HepG2 (cell line): Measurements from ENCODE around the gene PNKD.
"Not testable (repeated sequence)": the region's sequence is repeated elsewhere in the genome, so short reads cannot be mapped to it uniquely, and the experiment has no call there.

Experiments used
- LCORL ChIP-seq, 2 experiments: fragments of 450-650 bp in 1 of 2; sonication (generic) in 1 of 2; formaldehyde crosslinking in 1 of 2; IDR thresholded peaks; 2 replicates each; pipeline versions ENCODE4 v1.5.0 to v1.6.1; 2017 to 2020; ENCODE audit warnings: antibody characterized with exemption in 1 of 2, missing genetic modification reagents in 1 of 2
- TF ChIP-seq, protein P1 (sequence below): IDR thresholded peaks from 2 replicates; pipeline ENCODE4 v1.6.1; 2012; ENCODE audit warnings: low read length, improper control_type of control experiment
- TF ChIP-seq, protein P2 (sequence below): conservative IDR thresholded peaks from 2 replicates; pipeline ENCODE4 v1.6.1; 2018; ENCODE audit warnings: missing genetic modification reagents

DNA sequence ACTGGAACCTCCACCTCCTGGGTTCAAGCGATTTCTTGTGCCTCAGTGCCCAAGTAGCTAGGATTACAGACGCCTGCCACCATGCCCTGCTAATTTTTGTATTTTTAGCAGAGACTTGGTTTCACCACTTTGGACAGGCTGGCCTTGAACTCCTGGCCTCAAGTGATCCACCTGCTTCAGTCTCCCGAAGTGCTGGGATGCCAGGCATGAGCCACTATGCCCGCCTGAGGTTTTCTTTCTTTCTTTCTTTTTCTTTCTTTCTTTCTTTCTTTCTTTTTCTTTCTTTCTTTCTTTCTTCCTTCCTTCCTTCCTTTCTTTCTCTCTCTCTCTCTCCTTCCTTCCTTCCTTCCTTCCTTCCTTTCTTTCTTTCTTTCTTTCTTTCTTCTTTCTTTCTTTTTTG lies 44.4 kb downstream of the PNKD start:
- not testable (repeated sequence) for TF ChIP-seq LCORL (IDR thresholded peaks at IDR 0.05); LCORL (CRISPR knock-in tag; IDR thresholded peaks at IDR 0.05)
- TF ChIP-seq, protein P1, sequence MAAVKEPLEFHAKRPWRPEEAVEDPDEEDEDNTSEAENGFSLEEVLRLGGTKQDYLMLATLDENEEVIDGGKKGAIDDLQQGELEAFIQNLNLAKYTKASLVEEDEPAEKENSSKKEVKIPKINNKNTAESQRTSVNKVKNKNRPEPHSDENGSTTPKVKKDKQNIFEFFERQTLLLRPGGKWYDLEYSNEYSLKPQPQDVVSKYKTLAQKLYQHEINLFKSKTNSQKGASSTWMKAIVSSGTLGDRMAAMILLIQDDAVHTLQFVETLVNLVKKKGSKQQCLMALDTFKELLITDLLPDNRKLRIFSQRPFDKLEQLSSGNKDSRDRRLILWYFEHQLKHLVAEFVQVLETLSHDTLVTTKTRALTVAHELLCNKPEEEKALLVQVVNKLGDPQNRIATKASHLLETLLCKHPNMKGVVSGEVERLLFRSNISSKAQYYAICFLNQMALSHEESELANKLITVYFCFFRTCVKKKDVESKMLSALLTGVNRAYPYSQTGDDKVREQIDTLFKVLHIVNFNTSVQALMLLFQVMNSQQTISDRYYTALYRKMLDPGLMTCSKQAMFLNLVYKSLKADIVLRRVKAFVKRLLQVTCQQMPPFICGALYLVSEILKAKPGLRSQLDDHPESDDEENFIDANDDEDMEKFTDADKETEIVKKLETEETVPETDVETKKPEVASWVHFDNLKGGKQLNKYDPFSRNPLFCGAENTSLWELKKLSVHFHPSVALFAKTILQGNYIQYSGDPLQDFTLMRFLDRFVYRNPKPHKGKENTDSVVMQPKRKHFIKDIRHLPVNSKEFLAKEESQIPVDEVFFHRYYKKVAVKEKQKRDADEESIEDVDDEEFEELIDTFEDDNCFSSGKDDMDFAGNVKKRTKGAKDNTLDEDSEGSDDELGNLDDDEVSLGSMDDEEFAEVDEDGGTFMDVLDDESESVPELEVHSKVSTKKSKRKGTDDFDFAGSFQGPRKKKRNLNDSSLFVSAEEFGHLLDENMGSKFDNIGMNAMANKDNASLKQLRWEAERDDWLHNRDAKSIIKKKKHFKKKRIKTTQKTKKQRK = not testable (repeated sequence)
- TF ChIP-seq, protein P2, sequence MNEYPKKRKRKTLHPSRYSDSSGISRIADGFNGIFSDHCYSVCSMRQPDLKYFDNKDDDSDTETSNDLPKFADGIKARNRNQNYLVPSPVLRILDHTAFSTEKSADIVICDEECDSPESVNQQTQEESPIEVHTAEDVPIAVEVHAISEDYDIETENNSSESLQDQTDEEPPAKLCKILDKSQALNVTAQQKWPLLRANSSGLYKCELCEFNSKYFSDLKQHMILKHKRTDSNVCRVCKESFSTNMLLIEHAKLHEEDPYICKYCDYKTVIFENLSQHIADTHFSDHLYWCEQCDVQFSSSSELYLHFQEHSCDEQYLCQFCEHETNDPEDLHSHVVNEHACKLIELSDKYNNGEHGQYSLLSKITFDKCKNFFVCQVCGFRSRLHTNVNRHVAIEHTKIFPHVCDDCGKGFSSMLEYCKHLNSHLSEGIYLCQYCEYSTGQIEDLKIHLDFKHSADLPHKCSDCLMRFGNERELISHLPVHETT (CRISPR knock-in tag) = not testable (repeated sequence)
